ENCODE measurements around the gene GRM1.

GRM1 gene

GRCh38 chr6:146300521-146300920 lies 271.7 kb downstream of the GRM1 start:
- no peak overlapping the region for H3K4me3 Mint-ChIP-seq
- H3K27ac Mint-ChIP-seq, result no peak overlapping the region
- no peaks in the 10 kb centered on the region for H3K4me1 Mint-ChIP-seq
- no peaks in the 10 kb centered on the region for H3K9me3 Mint-ChIP-seq
- peaks cover 1% of the 10 kb centered on the region for H3K27me3 Mint-ChIP-seq
- H3K36me3 Mint-ChIP-seq, result no peaks in the 10 kb centered on the region

- Mint-ChIP-seq H3K27ac (no peak overlapping the region), H3K36me3 (no peaks in the 10 kb centered on the region), H3K4me3 (no peak overlapping the region), H3K9me3 (no peaks in the 10 kb centered on the region), H3K27me3 (peaks cover 1% of the 10 kb centered on the region), H3K4me1 (no peaks in the 10 kb centered on the region)
Observed at GRCh38 chr6:146301764-146302163, 272.9 kb downstream of the GRM1 start.

- no peaks in the 10 kb centered on the region for H3K9me3 Mint-ChIP-seq
- H3K27me3 Mint-ChIP-seq, result peaks cover 1% of the 10 kb centered on the region
- no peak overlapping the region for H3K4me3 Mint-ChIP-seq
- H3K4me1 Mint-ChIP-seq, result no peaks in the 10 kb centered on the region
- H3K27ac Mint-ChIP-seq, result no peak overlapping the region
- H3K36me3 Mint-ChIP-seq, result no peaks in the 10 kb centered on the region
Observed at GRCh38 chr6:146302994-146303393, 274.1 kb downstream of the GRM1 start.

- no peaks in the 10 kb centered on the region for H3K36me3 Mint-ChIP-seq
- no peak overlapping the region for H3K27ac Mint-ChIP-seq
- H3K4me1 Mint-ChIP-seq, result no peaks in the 10 kb centered on the region
- H3K9me3 Mint-ChIP-seq, result no peaks in the 10 kb centered on the region
- H3K27me3 Mint-ChIP-seq, result no peaks in the 10 kb centered on the region
- no peak overlapping the region for H3K4me3 Mint-ChIP-seq
Observed at GRCh38 chr6:146304181-146304580, 275.3 kb downstream of the GRM1 start.

- no peaks in the 10 kb centered on the region for H3K9me3 Mint-ChIP-seq
- H3K36me3 Mint-ChIP-seq, result no peaks in the 10 kb centered on the region
- H3K27me3 Mint-ChIP-seq, result no peaks in the 10 kb centered on the region
- H3K4me3 Mint-ChIP-seq, result no peak overlapping the region
- no peaks in the 10 kb centered on the region for H3K4me1 Mint-ChIP-seq
- no peak overlapping the region for H3K27ac Mint-ChIP-seq
Observed at GRCh38 chr6:146305092-146305491, 276.2 kb downstream of the GRM1 start.

- Mint-ChIP-seq H3K4me1 (no peaks in the 10 kb centered on the region), H3K4me3 (no peak overlapping the region), H3K9me3 (no peaks in the 10 kb centered on the region), H3K36me3 (no peaks in the 10 kb centered on the region), H3K27ac (no peak overlapping the region), H3K27me3 (no peaks in the 10 kb centered on the region)
Observed at GRCh38 chr6:146305951-146306350, 277.1 kb downstream of the GRM1 start.

- Mint-ChIP-seq H3K27me3 (no peaks in the 10 kb centered on the region), H3K27ac (no peak overlapping the region)
Observed at GRCh38 chr6:146310628-146311027, 281.8 kb downstream of the GRM1 start.

GRCh38 chr6:146311079-146311478 lies 282.2 kb downstream of the GRM1 start:
- Mint-ChIP-seq H3K4me1 (no peaks in the 10 kb centered on the region), H3K27ac (no peak overlapping the region), H3K4me3 (no peak overlapping the region), H3K36me3 (no peaks in the 10 kb centered on the region), H3K27me3 (no peaks in the 10 kb centered on the region), H3K9me3 (no peaks in the 10 kb centered on the region)

More at GRCh38 chr6:146310628-146311027, 281.8 kb downstream of the GRM1 start:
- no peak overlapping the region for H3K4me3 Mint-ChIP-seq
- H3K36me3 Mint-ChIP-seq, result no peaks in the 10 kb centered on the region
- H3K4me1 Mint-ChIP-seq, result no peaks in the 10 kb centered on the region
- no peaks in the 10 kb centered on the region for H3K9me3 Mint-ChIP-seq

GRCh38 chr6:146312608-146313007 lies 283.7 kb downstream of the GRM1 start:
- no peaks in the 10 kb centered on the region for H3K9me3 Mint-ChIP-seq
- H3K36me3 Mint-ChIP-seq, result no peaks in the 10 kb centered on the region
- no peaks in the 10 kb centered on the region for H3K4me1 Mint-ChIP-seq
- no peak overlapping the region for H3K4me3 Mint-ChIP-seq
- H3K27me3 Mint-ChIP-seq, result no peaks in the 10 kb centered on the region
- H3K27ac Mint-ChIP-seq, result no peak overlapping the region

- Mint-ChIP-seq H3K4me1 (no peaks in the 10 kb centered on the region), H3K27me3 (no peaks in the 10 kb centered on the region), H3K9me3 (peaks cover under 1% of the 10 kb centered on the region), H3K36me3 (no peaks in the 10 kb centered on the region), H3K4me3 (no peak overlapping the region), H3K27ac (no peak overlapping the region)
Observed at GRCh38 chr6:146315381-146316174, 286.7 kb downstream of the GRM1 start.

GRCh38 chr6:146316175-146316495 lies 287.3 kb downstream of the GRM1 start:
- Mint-ChIP-seq H3K36me3 (no peaks in the 10 kb centered on the region), H3K4me1 (no peaks in the 10 kb centered on the region), H3K4me3 (no peak overlapping the region), H3K27ac (no peak overlapping the region), H3K9me3 (peaks cover 6% of the 10 kb centered on the region), H3K27me3 (no peaks in the 10 kb centered on the region)

- Mint-ChIP-seq H3K27ac (no peak overlapping the region), H3K4me3 (no peak overlapping the region), H3K9me3 (no peaks in the 10 kb centered on the region), H3K36me3 (no peaks in the 10 kb centered on the region), H3K4me1 (no peaks in the 10 kb centered on the region), H3K27me3 (peaks cover under 1% of the 10 kb centered on the region)
Observed at GRCh38 chr6:146331013-146331412, 302.2 kb downstream of the GRM1 start.

- Mint-ChIP-seq H3K27me3 (peaks cover 5% of the 10 kb centered on the region), H3K36me3 (no peaks in the 10 kb centered on the region), H3K4me1 (no peaks in the 10 kb centered on the region), H3K4me3 (no peak overlapping the region), H3K9me3 (no peaks in the 10 kb centered on the region), H3K27ac (no peak overlapping the region)
Observed at GRCh38 chr6:146335336-146335735, 306.5 kb downstream of the GRM1 start.

GRCh38 chr6:146336191-146336590 lies 307.3 kb downstream of the GRM1 start:
- Mint-ChIP-seq H3K27ac (no peak overlapping the region), H3K9me3 (no peaks in the 10 kb centered on the region), H3K27me3 (peaks cover 5% of the 10 kb centered on the region), H3K36me3 (no peaks in the 10 kb centered on the region), H3K4me3 (no peak overlapping the region), H3K4me1 (no peaks in the 10 kb centered on the region)

GRCh38 chr6:146337376-146337775 lies 308.5 kb downstream of the GRM1 start:
- H3K4me3 Mint-ChIP-seq, result no peak overlapping the region
- no peaks in the 10 kb centered on the region for H3K4me1 Mint-ChIP-seq
- H3K27ac Mint-ChIP-seq, result no peak overlapping the region
- H3K9me3 Mint-ChIP-seq, result no peaks in the 10 kb centered on the region
- no peaks in the 10 kb centered on the region for H3K36me3 Mint-ChIP-seq
- H3K27me3 Mint-ChIP-seq, result peaks cover 5% of the 10 kb centered on the region

GRCh38 chr6:146339716-146340115 lies 310.9 kb downstream of the GRM1 start:
- H3K27ac Mint-ChIP-seq, result no peak overlapping the region
- peaks cover 9% of the 10 kb centered on the region for H3K27me3 Mint-ChIP-seq
- H3K36me3 Mint-ChIP-seq, result no peaks in the 10 kb centered on the region
- H3K9me3 Mint-ChIP-seq, result no peaks in the 10 kb centered on the region
- H3K4me3 Mint-ChIP-seq, result no peak overlapping the region
- no peaks in the 10 kb centered on the region for H3K4me1 Mint-ChIP-seq

Data from activated naive CD4-positive, alpha-beta T cell treated with anti-CD3 and anti-CD28 coated beads, Interleukin-2, amount 50 U/mL, for 24 hours (primary cell).